NCI-H2227 (cell line): ENCODE measurements around the gene CACNA1B.
"Not testable (repeated sequence)": the region's sequence is repeated elsewhere in the genome, so short reads cannot be mapped to it uniquely, and the experiment has no call there.

Experiments
- DNase-seq: peaks from one replicate; lab custom pipeline; 2025; ENCODE audit not compliant: unreplicated experiment; lab: John Stamatoyannopoulos, UW

The CACNA1B gene

DNA sequence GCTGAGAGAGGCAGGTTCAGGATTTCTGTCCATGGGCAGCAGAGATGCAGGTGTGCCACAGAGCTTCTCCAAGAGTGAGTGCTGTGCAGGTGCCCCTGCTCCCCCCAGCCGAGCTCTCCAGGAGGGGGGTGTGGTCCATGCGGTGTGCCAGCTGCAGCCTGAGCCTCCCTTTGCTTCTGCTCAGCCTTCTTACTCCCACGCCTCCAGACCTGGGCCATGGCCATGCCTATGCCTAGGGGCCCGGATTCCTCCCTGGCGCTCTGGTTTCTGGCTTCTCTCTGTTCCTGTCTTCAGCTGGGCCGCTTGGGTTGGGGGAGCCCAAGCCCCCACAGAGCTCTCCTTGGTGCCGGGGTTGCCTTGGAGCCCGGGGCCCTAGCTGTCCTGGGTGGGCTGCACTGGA, 133.3 kb downstream of the CACNA1B start:
- DNase-seq, result no peak

DNA sequence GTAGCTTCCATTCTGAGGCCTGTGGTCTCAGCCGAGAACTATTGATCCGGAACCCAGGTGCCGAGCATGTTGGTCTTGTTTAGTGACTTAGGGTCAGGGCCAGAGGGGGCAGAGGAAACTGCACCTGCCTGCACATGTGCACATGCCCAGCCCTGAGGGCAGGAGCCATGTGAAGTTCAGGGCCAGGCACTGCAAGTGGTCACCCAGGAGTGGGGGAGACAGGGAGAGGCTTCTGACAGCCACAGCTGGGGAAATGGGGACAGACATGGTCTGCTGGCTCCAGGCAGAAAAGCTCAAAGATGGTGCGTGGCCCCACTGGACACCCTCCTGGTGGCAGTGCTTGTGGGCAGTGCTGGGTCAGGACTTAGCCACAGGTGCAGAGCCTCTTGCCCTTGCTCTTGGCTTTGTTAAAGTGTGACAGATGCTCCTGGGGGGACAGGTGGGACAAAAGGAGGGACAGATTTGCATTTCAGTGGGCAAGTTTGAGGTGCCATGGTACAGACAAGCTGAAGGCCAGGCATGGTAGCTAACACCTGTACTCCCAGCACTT, 134.4 kb downstream of the CACNA1B start:
- no peak for DNase-seq

GRCh38 chr9:138013273-138013672, 135.7 kb downstream of the CACNA1B start:
- no peak for DNase-seq

DNA sequence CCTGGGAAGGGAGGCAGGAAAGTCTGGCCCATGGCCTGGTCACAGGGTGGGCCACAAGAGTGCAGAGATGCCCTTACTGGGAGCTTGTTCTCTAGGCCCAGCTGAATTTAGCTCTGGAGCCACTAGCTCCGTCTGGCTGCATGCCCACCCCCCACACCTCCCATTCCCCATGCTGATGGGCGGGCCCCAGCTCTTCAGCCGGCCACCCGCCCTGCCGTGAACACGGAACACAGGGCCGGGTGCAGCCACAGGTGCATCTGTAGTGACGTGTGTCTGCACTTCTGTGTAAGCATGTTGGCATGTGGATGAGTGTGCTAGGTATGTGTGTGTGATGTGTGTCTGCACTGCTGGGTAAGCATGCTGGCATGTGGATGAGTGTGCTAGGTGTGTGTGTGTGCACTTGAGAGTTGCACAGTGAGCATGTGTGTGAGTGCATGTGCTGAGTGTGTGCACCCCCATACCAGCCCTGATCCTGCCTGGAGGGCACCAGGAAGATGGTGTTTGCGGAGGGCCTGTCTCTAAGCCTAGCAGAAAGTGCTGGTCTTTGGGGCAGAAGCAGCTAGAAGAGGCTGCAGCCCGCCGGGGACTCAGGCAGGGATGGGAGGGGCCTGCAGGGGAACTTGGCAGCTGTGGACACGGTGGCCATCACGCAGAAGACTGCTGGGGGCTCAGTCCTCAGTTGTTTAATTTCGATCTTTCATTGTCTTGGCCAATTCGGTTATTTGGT, 136.4 kb downstream of the CACNA1B start:
- DNase-seq, result no peak

GRCh38 chr9:138014563-138014945, 137.0 kb downstream of the CACNA1B start:
- DNase-seq, result no peak

DNA sequence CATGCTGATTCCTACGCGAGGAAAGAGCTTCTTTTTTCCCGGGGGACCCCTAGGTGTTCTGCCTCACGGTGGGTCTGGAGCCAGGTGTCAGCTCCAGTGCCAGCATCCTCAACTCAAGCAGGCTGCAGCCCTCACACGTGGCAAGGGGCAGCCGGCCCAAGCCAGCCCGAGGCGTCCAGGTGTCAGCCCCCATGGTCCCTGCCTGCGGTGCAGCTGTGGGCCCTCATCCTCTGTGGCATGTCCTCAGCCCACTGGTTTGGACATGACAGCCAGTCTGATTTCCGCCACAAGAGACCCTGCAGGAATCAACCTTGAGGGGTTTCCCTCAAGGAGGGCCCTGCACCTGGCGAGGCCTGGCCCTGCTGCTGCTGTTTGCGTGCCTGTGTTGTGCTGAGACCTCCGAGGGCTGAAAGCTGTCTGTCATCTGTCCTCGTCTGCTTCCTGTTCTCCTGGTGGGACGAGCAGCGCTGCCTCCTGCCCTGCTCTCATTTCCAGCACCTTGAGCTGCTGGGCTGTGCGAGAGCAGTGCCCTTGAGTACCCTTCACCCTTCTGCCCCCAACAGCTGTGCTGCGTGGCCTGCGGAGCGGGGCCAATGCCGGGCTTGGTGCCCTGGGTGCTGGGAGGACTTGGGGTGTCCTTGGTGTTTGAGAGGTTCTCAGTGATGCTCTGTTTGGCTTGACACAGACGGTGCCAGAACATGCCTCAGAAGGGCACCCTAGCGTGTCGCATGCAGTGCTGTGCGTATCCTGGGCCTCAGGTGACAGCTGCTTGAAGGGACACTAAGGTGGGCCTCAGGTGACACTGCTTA, 137.6 kb downstream of the CACNA1B start:
- DNase-seq, result no peak

- no peak for DNase-seq
These were observed 139.0 kb downstream of the CACNA1B start for GRCh38 chr9:138016406-138017187.

GRCh38 chr9:138017200-138017599, 139.6 kb downstream of the CACNA1B start:
- DNase-seq, result no peak

GRCh38 chr9:138019514-138019913, 141.9 kb downstream of the CACNA1B start:
- DNase-seq, result not testable (repeated sequence)

DNA sequence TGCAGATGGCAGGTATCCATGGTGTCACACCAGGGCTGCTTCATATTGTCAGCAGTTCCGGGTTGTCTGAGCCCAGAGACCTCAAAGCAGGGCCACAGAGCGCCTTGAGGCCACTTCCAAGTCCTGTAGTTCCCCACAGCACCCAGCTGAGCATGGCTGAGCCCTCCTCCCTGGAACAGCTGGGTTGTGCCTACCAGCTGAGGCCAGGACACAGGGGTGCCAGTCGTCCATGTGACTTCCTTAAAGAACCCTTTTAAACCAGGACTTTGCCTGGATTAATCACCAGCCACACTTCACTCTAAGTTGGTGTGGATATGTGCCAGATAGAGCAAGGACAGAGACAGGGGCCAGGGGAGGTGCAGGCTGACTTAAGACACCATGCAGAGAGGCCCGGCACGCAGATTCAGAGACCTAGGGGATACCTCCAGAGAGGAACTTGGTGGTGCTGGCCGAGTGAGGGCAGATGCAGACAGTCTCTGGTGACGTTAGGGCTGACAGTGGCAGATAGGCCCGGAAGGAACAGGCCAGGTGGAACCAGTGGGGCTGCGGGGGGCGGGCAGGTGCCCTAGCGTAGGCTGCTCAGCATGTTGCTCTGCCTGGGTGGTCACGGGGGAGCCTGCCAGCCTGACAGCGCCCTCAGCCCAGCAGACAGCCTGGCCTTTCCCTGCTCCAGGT, 142.7 kb downstream of the CACNA1B start:
- no peak for DNase-seq

GRCh38 chr9:138020795-138021182, 143.2 kb downstream of the CACNA1B start:
- no peak for DNase-seq

DNA sequence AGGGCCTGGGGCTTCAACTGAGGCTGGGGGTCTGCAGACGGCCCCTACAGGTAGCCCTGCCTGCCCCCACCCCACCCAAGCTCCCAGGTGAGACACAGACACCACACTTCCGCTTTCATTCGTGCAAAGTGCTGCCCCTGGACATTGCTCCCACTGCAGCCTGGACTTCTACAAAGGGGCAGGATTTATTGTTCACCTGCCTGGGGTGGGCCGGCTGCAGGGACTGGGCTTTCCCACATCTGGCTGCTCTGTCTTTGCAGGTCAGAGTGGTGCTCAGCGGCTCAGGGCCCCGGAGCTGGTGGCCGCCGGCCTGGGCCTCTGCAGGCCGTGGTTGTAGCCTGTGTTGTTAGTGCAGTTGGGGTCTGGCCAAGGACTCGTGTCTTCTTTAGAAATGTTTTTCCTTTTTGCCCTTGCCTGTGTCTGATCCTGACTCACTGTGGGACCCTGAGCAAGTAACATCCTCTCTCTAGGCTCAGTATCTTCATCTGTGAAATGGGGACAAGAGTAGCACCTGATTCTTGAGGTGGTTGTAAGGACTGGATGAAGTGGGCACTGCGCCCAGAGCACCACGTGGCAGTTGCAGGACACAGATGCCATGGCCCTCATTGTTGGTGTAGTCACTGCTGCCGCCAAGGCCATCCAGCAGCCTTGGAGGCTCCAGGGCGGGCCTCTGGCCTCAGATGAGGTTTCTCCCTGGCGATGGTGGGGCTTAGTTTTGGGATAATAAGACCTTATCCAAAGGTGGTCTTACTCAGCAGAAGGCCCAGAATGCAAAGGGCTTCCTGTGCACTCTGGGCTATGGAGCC, 143.9 kb downstream of the CACNA1B start:
- DNase-seq, result no peak

GRCh38 chr9:138022121-138022741, 144.6 kb downstream of the CACNA1B start:
- no peak for DNase-seq

GRCh38 chr9:138022756-138023393, 145.3 kb downstream of the CACNA1B start:
- DNase-seq, result no peak

GRCh38 chr9:138023394-138024124, 146.0 kb downstream of the CACNA1B start:
- no peak for DNase-seq

GRCh38 chr9:138024131-138024530, 146.5 kb downstream of the CACNA1B start:
- no peak for DNase-seq

DNA sequence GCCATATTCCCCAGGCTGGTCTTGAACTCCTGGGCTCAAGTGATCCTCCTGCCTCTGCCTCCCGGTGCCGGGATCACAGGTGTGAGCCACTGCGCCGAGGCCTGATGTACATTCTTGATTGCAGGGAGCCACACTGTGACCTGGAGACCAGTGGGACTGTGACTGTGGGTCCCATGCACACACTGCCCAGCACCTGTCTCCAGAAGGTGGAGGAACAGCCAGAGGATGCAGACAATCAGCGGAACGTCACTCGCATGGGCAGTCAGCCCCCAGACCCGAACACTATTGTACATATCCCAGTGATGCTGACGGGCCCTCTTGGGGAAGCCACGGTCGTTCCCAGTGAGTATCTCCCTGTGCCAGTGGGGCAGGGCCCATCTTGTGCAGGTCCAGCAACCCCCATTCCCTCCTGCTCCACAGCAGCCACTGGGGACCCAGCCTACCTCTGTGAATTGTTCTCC, 147.3 kb downstream of the CACNA1B start:
- no peak for DNase-seq

DNA sequence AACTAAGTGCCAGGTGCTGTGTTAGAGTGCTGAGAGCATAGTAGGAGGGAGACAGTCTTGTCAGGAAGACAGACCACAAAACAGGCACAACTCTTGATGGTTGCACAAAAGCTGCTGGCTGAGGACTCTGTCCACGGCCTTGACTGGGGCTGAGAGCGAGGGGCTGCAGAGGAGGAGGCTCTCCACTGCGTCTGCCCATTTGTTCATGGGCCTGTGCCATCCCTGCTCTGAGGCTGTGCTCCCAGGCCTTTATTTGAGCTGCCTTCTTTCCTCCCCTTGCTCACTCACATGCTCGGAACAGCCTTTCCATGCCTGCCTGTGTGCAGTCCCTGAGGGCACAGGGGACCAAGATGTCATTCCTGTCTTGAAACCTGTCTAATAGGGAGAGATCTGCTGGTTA, 147.8 kb downstream of the CACNA1B start:
- no peak for DNase-seq
